HCT116 (cell line): Measurements from ENCODE around the gene CRYBB1. TPM values are rescaled to one million over a fixed set of nuclear protein-coding genes. Genes with fewer than 3 reads are reported as not detected.

Source experiments
- ATAC-seq: fragments of 200-7000 bp; cut with Tn5 transposase; 2 replicates; pipeline ENCODE4 v1.9.1; 2020; ENCODE audit warnings: mild to moderate bottlenecking, moderate library complexity
- BruUV-seq: library from RNA; stranded (reverse); fragments of 400-500 nt; replicated peaks from 2 replicates; lab custom pipeline; 2021; lab: Mats Ljungman, UMichigan
- CTCF ChIA-PET: fragments of 300-600 bp; sonication (Branson Sonifier 250); formaldehyde crosslinking; loops from one replicate; lab custom pipeline; 2021; ENCODE audit warnings: antibody characterized with exemption; lab: Charles Lee
- POLR2A ChIA-PET: fragments of 300-600, 350-600 bp; sonication (Branson Sonifier 250); formaldehyde crosslinking; loops from one replicate; lab custom pipeline; 2021; ENCODE audit warnings: antibody characterized with exemption; lab: Charles Lee
- RAD21 ChIA-PET, 2 experiments: fragments of 300-600 bp; sonication (Branson Sonifier 250); formaldehyde crosslinking; loops; one replicate each; lab custom pipeline; 2023; ENCODE audit warnings: low total read pairs in 2 of 2; ENCODE audit not compliant: uncharacterized antibody in 2 of 2, unreplicated experiment in 2 of 2, low non-redundant PET in 1 of 2; lab: Charles Lee
- DNase-seq: peaks from one replicate; pipeline ENCODE4 v3.0.0-alpha.2; 2010; ENCODE audit warnings: low read depth, low spot score
- H2AFZ ChIP-seq: fragments of 200-600 bp; shearing (Covaris generic), sonication (generic); 2 replicates; pipeline ENCODE4 v1.6.1; 2017; ENCODE audit warnings: low read depth, mixed run types, mixed read lengths, antibody characterized with exemption, low read length; ENCODE audit not compliant: poor library complexity, severe bottlenecking
- H3K27ac ChIP-seq: 2 replicates; pipeline ENCODE4 v1.5.1; 2012; ENCODE audit warnings: low read depth, low read length
- H3K27me3 ChIP-seq: fragments of 200-600 bp; sonication (generic); 2 replicates; pipeline ENCODE4 v1.6.1; 2016; ENCODE audit warnings: mixed run types, low read length, mixed read lengths; ENCODE audit not compliant: insufficient read depth
- H3K36me3 ChIP-seq, 2 experiments: fragments of 200-500 bp in 1 of 2; fragments of 200-600 bp in 1 of 2; sonication (Bioruptor generic) in 1 of 2; sonication (generic) in 1 of 2; 2 replicates each; pipeline versions ENCODE4 v1.5.1 to v1.6.1; 2014 to 2016; ENCODE audit warnings: low read length in 2 of 2, inconsistent platforms in 1 of 2, mixed read lengths in 1 of 2, mixed run types in 1 of 2; ENCODE audit not compliant: insufficient read depth in 2 of 2, control insufficient read depth in 1 of 2
- H3K4me1 ChIP-seq, 2 experiments: fragments of 200-600 bp in 1 of 2; sonication (generic) in 1 of 2; 2 replicates each; pipeline versions ENCODE4 v1.5.1 to v1.6.1; 2012 to 2017; ENCODE audit warnings: low read length in 2 of 2, inconsistent platforms in 1 of 2, mild to moderate bottlenecking in 1 of 2, mixed read lengths in 1 of 2, mixed run types in 1 of 2, moderate library complexity in 1 of 2; ENCODE audit not compliant: insufficient read depth in 2 of 2, control insufficient read depth in 1 of 2
- H3K4me2 ChIP-seq: fragments of 200-600 bp; sonication (generic); 2 replicates; pipeline ENCODE4 v1.6.1; 2017; ENCODE audit warnings: mixed run types, low read length, mixed read lengths
- H3K4me3 ChIP-seq, 2 experiments: fragments of 200-600 bp in 1 of 2; sonication (generic) in 1 of 2; replicated peaks in 1 of 2; 2 replicates each; pipeline ENCODE4 v1.5.1; 2011 to 2016; ENCODE audit warnings: low read length in 2 of 2, control low read depth in 1 of 2, low read depth in 1 of 2, mild to moderate bottlenecking in 1 of 2, mixed read lengths in 1 of 2, mixed run types in 1 of 2
- H3K79me2 ChIP-seq: fragments of 200-600 bp; sonication (generic); 2 replicates; pipeline ENCODE4 v1.6.1; 2017; ENCODE audit warnings: mild to moderate bottlenecking, mixed run types, low read length, moderate library complexity, mixed read lengths; ENCODE audit not compliant: insufficient read depth
- H3K9ac ChIP-seq: fragments of 200-600 bp; sonication (generic); 2 replicates; pipeline ENCODE4 v1.6.1; 2016; ENCODE audit warnings: low read length, mixed read lengths
- H3K9me2 ChIP-seq: fragments of 200-600 bp; sonication (generic), shearing (Covaris generic); 2 replicates; pipeline ENCODE4 v1.6.1; 2017; ENCODE audit warnings: mixed run types, mild to moderate bottlenecking, moderate library complexity; ENCODE audit not compliant: insufficient read depth
- H3K9me3 ChIP-seq, 2 experiments: fragments of 200-500 bp in 1 of 2; fragments of 200-600 bp in 1 of 2; sonication (Bioruptor generic) in 1 of 2; sonication (generic) in 1 of 2; 2 replicates each; pipeline ENCODE4 v1.6.1; 2014 to 2017; ENCODE audit warnings: low read length in 2 of 2, mixed read lengths in 2 of 2, inconsistent platforms in 1 of 2, low read depth in 1 of 2, mild to moderate bottlenecking in 1 of 2, mixed run types in 1 of 2, moderate library complexity in 1 of 2; ENCODE audit not compliant: control insufficient read depth in 1 of 2, insufficient read depth in 1 of 2
- H4K20me1 ChIP-seq: fragments of 200-600 bp; sonication (generic), shearing (Covaris generic); 2 replicates; pipeline ENCODE4 v1.6.1; 2017; ENCODE audit warnings: mixed run types, mild to moderate bottlenecking, moderate library complexity; ENCODE audit not compliant: insufficient read depth
- ATF3 ChIP-seq: IDR thresholded peaks from 2 replicates; pipeline ENCODE4 v1.6.1; 2012
- CBX3 ChIP-seq: IDR thresholded peaks from 2 replicates; pipeline ENCODE4 v1.6.1; 2012; ENCODE audit warnings: low read depth
- CTCF ChIP-seq, 3 experiments: fragments of 200-600 bp in 1 of 3; sonication (generic) in 1 of 3; IDR thresholded peaks in 2 of 3; conservative IDR thresholded peaks in 1 of 3; 2 replicates each; pipeline ENCODE4 v1.5.1; 2012 to 2017; ENCODE audit warnings: low read depth in 2 of 3, low read length in 2 of 3, antibody characterized with exemption in 1 of 3, borderline replicate concordance in 1 of 3, control low read depth in 1 of 3, mild to moderate bottlenecking in 1 of 3, mixed read lengths in 1 of 3, mixed run types in 1 of 3, moderate library complexity in 1 of 3; ENCODE audit not compliant: insufficient read depth in 1 of 3
- EGR1 ChIP-seq: IDR thresholded peaks from 2 replicates; pipeline ENCODE4 v1.6.1; 2012; ENCODE audit warnings: low read depth
- ELF1 ChIP-seq: IDR thresholded peaks from 2 replicates; pipeline ENCODE4 v1.6.1; 2012; ENCODE audit warnings: low read depth, borderline replicate concordance
- EZH2 ChIP-seq: fragments of 200-600 bp; sonication (generic); IDR thresholded peaks from 2 replicates; pipeline ENCODE4 v1.6.1; 2017; ENCODE audit warnings: antibody characterized with exemption, mixed run types
- EZH2phosphoT487 ChIP-seq: fragments of 200-600 bp; IDR thresholded peaks from 2 replicates; pipeline ENCODE4 v1.6.1; 2018; ENCODE audit warnings: antibody characterized with exemption, borderline replicate concordance
- FOSL1 ChIP-seq: IDR thresholded peaks from 2 replicates; pipeline ENCODE4 v1.6.1; 2012; ENCODE audit warnings: low read depth
- JUND ChIP-seq: IDR thresholded peaks from 2 replicates; pipeline ENCODE4 v1.6.1; 2012
- MAX ChIP-seq: IDR thresholded peaks from 2 replicates; pipeline ENCODE4 v1.6.1; 2012
- POLR2A ChIP-seq: IDR thresholded peaks from 2 replicates; pipeline ENCODE4 v1.7.0; 2011; ENCODE audit warnings: borderline replicate concordance; ENCODE audit not compliant: insufficient read depth, insufficient read length; ENCODE audit errors: extremely low read depth
- POLR2AphosphoS5 ChIP-seq: IDR thresholded peaks from 2 replicates; pipeline ENCODE4 v1.6.1; 2011; ENCODE audit warnings: mild to moderate bottlenecking, low read depth, low read length, moderate library complexity
- RAD21 ChIP-seq: IDR thresholded peaks from 2 replicates; pipeline ENCODE4 v1.6.1; 2012; ENCODE audit warnings: low read depth, mild to moderate bottlenecking
- REST ChIP-seq: IDR thresholded peaks from 2 replicates; pipeline ENCODE4 v1.6.1; 2012; ENCODE audit warnings: low read depth
- SRF ChIP-seq: IDR thresholded peaks from 2 replicates; pipeline ENCODE4 v1.6.1; 2012; ENCODE audit warnings: low read depth
- TCF7L2 ChIP-seq: IDR thresholded peaks from 2 replicates; pipeline ENCODE4 v1.7.0; 2011; ENCODE audit warnings: borderline replicate concordance, inconsistent platforms; ENCODE audit not compliant: insufficient read depth, insufficient read length; ENCODE audit errors: extremely low read depth
- YY1 ChIP-seq: IDR thresholded peaks from 2 replicates; pipeline ENCODE4 v1.6.1; 2011; ENCODE audit warnings: low read length, low read depth, moderate library complexity, mild to moderate bottlenecking; ENCODE audit not compliant: insufficient replicate concordance; ENCODE audit errors: extremely low read depth
- ZBTB33 ChIP-seq: IDR thresholded peaks from 2 replicates; pipeline ENCODE4 v1.6.1; 2011; ENCODE audit warnings: mild to moderate bottlenecking, low read length, moderate library complexity; ENCODE audit not compliant: insufficient replicate concordance; ENCODE audit errors: extremely low read depth
- ZNF274 ChIP-seq: fragments of 200-500 bp; sonication (Bioruptor generic); IDR thresholded peaks from 2 replicates; pipeline ENCODE4 v1.6.1; 2014; ENCODE audit warnings: mild to moderate bottlenecking, low read depth, low read length, inconsistent platforms
- intact Hi-C: fragments of 100-400 bp; cut with micrococcal nuclease; formaldehyde crosslinking; loops from 2 replicates; pipeline ENCODE4 v1.10.0; 2022
- total RNA-seq: library from RNA; stranded (reverse); gene quantifications from one replicate; pipeline ENCODE4 v1.2.1, GENCODE V29; 2021; ENCODE audit not compliant: unreplicated experiment

CRYBB1 gene
- total RNA-seq, 1 experiment from 2014 or later = not detected

GRCh38 chr22:26610072-26610958 is 7.5 kb downstream of the CRYBB1 start:
- Histone ChIP-seq H4K20me1 (no peaks in the 10 kb centered on the region), H3K27me3 (peaks cover 15% of the 10 kb centered on the region; the same call in 1 of the 2 replicates), H3K4me1 (no peaks in the 10 kb centered on the region), H3K9me3 (no peaks in the 10 kb centered on the region), H3K9me2 (no peaks in the 10 kb centered on the region), H3K4me3 (no peak overlapping the region), H3K9ac (no peak overlapping the region), H3K79me2 (no peaks in the 10 kb centered on the region), H3K36me3 (no peaks in the 10 kb centered on the region), H3K4me2 (no peak overlapping the region), H2AFZ (no peak overlapping the region), H3K27ac (no peak overlapping the region)
- BruUV-seq = no TSS peak
- DNase-seq (no peak), ATAC-seq (no peak)
- ChIA-PET RAD21 (no interaction called here), CTCF (no interaction called here), POLR2A (no interaction called here)
- intact Hi-C loops = no loop called here
- no peak for TF ChIP-seq EGR1
- TF ChIP-seq ELF1 = no peak
- no peak for TF ChIP-seq SRF
- no peak for TF ChIP-seq POLR2AphosphoS5
- no peak for TF ChIP-seq YY1
- TF ChIP-seq MAX = no peak
- TF ChIP-seq EZH2phosphoT487 = no peak
- TF ChIP-seq TCF7L2 = no peak
- TF ChIP-seq ZNF274 = no peak
- no peak for TF ChIP-seq CBX3
- no peak for TF ChIP-seq ATF3
- no peak for TF ChIP-seq CTCF (IDR thresholded peaks at IDR 0.05 in 2 of 3, conservative IDR thresholded peaks at IDR 0.05 in 1 of 3; ENCODE audit: borderline replicate concordance in 1 of 3, insufficient read depth in 1 of 3, low read depth in 2 of 3, low read length in 2 of 3)
- no peak for TF ChIP-seq REST
- no peak for TF ChIP-seq POLR2A
- no peak for TF ChIP-seq RAD21
- TF ChIP-seq EZH2 = no peak
- no peak for TF ChIP-seq JUND
- no peak for TF ChIP-seq FOSL1
- TF ChIP-seq ZBTB33 = no peak
